GM12891 (cell line): ENCODE data around the gene HMCN2.

Source experiments
- PAX5 ChIP-seq: IDR thresholded peaks from 2 replicates; pipeline ENCODE4 v1.6.1; 2011; ENCODE audit warnings: low read length, moderate library complexity, mild to moderate bottlenecking; ENCODE audit not compliant: insufficient read depth, severe bottlenecking
- POLR2A ChIP-seq: IDR thresholded peaks from 2 replicates; pipeline ENCODE4 v1.6.1; 2011; ENCODE audit warnings: low read depth, low read length, control low read depth
- POLR2AphosphoS5 ChIP-seq: IDR thresholded peaks from 2 replicates; pipeline ENCODE4 v1.6.1; 2011; ENCODE audit warnings: low read depth, low read length, control low read depth
- POU2F2 ChIP-seq: IDR thresholded peaks from 2 replicates; pipeline ENCODE4 v1.6.1; 2011; ENCODE audit warnings: low read depth, mild to moderate bottlenecking, control low read depth, low read length, moderate library complexity
- SPI1 ChIP-seq: IDR thresholded peaks from 2 replicates; pipeline ENCODE4 v1.6.1; 2011; ENCODE audit warnings: low read depth, low read length, control low read depth
- TAF1 ChIP-seq: IDR thresholded peaks from 2 replicates; pipeline ENCODE4 v1.6.1; 2011; ENCODE audit warnings: low read depth, low read length, control low read depth

DNA sequence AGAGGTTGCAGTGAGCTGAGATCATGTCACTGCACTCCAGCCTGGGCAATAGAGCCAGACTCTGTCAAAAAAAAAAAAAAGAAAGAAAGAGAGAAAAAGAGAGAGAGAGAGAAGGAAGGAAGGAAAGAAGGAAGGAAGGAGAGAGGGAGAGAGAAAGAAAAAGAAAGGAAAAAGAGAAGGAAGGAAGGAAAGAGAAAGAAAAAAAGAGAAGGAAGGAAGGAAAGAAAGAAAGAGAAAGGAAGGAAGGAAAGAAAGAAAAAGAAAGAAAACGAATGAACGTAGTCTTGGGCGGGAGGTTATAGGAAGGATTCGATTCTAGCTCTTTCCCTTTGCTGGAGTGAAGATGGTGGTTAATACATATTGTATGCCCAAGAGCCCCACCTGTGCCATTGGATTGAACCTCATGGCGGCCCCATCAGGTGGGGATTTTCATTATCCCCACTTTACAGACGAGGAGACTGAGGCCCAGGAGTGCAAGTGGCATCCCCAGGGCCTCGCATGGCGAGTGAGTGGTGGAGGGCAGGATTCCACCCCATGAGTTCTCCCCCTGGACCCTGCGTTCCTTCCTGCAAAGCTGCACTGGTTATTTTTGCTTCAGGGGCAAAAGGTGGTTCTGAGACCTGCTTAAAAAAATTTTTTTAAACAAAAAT lies 98.3 kb downstream of the HMCN2 start:
- TF ChIP-seq TAF1 (no peak), POLR2AphosphoS5 (no peak), POLR2A (no peak), SPI1 (no peak), POU2F2 (no peak), PAX5 (no peak)
